Left renal pelvis (tissue), 4 donors: ENCODE results near the gene KTN1. TPM values are rescaled to one million over a fixed set of nuclear protein-coding genes. Genes with fewer than 3 reads are reported as not detected.

Experiments used
- DNase-seq, 4 donors: peaks; one replicate each; pipeline ENCODE4 v3.0.0-alpha.2; 2013; ENCODE audit warnings: low read depth in 4 of 4, low spot score in 3 of 4
- polyA plus RNA-seq, 4 donors: library from polyadenylated mRNA; unstranded; fragments of 120-200 nt; gene quantifications; one replicate each; pipeline ENCODE4 v1.2.1, GENCODE V29; 2013; ENCODE audit not compliant: insufficient read length in 4 of 4

The KTN1 gene
- polyA plus RNA-seq, 4 donors = 112 to 241 (median 207) TPM

DNA sequence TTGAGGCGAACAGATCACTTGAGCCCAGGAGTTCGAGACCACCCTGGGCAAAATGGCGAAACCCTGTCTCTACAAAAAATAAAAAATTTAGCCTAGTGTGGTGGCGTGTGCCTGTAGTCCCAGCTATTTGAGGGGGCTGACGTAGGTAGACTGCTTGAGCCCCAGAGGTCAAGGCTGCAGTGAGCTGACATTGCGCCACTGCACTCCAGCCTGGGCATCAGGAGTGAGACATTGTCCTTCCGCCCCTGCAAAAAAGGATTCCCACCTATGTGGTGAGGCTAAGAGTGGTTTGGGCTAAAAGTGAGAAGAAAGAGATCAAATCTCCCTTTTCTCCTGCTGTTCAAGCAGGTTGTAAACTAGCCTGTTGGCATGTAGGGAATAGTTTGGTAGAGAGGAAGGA, 5.0 kb upstream of the KTN1 start:
- no peak for DNase-seq

DNA sequence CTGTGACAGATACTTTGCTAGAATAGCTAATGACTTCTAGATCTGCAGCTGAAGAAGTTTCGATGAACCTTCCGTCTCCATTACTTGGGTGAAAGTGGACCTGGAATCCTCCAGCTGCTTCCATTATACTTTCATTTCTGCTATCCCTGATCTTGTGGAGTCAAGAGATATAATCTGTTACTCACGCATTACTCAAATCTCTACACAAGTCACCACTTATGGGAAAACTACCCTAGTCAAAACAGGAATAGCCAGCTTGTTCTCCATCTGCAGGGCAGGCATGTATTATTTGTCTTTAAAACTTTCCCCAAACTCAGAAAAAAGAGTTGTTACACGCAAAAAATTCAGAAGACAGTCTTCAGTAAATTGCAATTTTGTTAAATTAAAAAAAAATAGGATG, 2.8 kb upstream of the KTN1 start:
- no peak for DNase-seq

DNA sequence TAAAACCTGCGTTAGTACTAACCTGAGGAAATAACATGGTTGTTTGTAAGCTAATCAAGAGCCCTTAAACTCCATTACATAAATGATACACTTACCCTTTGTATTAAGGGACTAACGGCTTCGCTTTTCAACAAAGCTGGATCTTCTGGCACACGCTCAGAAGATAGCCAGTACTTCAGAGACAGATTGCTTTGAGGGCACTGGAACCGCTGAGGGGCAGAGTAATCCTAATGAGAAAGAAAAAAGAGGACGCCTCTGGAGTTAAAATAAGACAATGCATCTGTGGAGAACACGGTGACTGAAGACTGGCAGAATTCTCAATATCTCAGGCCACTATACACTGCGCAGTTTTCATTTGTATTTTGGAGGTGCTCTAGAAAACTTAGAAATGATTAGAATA, 1.5 kb upstream of the KTN1 start:
- DNase-seq = no peak

DNA sequence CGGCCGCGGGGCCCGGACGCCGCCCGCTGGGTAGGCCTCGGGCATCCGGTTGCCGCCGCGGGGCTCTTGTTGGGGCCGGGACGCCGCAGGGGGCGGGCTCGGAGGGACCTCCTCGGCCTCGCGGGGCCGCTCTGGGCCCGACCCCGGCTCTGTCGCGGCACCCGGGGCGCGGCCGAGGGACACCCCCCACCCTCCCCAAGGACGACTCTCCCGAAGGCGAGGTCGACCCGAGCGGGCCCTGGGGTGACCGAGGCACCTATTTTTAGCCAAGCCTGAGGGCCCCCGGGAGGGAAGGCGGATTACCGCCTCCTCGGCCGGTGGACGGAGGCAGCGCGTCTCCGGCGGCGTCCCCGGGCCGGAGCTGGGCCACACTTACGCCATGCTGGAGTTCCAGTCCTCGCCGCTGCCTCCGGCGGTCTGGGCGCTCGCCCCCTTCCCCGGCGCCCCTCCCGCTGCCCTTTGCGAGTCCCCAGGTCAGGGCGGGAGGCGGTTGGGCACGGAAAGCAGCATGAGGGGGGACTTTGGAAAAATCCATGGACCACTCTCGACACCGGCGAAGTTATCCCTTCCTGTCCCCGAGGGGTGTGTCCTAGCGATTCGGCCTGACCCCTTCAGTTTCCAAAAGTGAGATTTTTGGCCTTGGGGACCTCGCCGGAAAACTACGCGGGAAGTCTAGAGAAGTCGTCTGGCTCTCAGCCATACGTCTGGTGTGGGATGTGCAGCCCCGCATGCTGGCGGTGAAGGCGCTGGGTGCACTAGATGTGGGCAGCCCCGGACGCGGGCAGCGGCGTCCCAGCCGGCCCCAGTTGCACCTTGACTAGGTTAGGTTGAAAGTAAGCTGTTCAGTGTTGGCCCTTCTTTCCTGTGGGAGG, 699 bp downstream of the KTN1 start:
- DNase-seq = peak in 1 of 4 donors; percentile 9

DNA sequence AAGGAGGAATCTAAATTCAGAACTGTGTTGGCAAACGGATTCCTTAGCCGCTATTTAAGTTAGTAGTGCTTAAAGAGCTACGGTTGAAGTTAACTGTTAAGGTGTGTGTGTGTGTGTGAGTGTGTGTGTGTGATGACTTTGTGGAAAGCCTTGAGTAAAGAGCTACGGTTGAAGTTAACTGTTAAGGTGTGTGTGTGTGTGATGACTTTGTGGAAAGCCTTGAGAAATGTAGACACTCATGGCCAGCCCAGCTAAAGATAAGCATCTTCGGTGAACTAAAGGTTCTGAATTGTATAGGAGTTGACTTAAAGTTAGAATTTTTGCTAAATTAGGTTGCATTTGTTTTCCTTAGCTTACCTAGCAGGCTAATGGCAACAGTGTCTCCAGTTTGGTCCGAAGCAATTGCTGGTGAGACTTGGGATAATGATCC, 1.4 kb downstream of the KTN1 start:
- no peak for DNase-seq

GRCh38 chr14:55582746-55583145, 2.7 kb downstream of the KTN1 start:
- no peak for DNase-seq

DNA sequence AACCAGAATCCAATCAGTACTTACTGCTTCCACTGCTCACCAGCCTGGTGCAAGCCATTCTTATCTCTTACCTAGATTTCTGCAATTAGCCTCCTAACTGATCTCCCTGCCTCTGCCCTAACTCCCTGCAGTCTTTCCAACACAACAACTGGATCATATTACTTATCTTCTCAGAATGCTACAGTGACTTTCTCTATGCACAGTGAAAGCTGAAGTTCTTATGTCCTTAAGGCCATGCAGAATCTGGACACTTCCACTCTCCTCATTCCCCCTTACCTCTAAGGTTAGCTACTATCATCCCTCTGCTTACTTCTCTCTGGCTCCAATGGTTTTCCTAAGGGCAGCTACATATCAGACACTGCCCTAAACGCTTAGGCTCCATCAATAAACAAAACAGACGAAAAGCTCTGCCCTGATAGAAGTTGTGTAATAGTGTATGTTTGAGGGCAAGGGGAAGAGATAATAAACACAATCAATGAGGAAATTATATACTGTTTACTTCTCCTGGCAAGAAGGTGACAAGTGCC, 4.0 kb downstream of the KTN1 start:
- no peak for DNase-seq

GRCh38 chr14:55585854-55586253, 5.8 kb downstream of the KTN1 start:
- no peak for DNase-seq

- no peak for DNase-seq
Measured at GRCh38 chr14:55586411-55586810, 6.4 kb downstream of the KTN1 start.

- DNase-seq = no peak
Measured at GRCh38 chr14:55587847-55588246, 7.8 kb downstream of the KTN1 start.

GRCh38 chr14:55588259-55588699, 8.3 kb downstream of the KTN1 start:
- no peak for DNase-seq

- DNase-seq = no peak
Measured at GRCh38 chr14:55589171-55589570, 9.2 kb downstream of the KTN1 start.

DNA sequence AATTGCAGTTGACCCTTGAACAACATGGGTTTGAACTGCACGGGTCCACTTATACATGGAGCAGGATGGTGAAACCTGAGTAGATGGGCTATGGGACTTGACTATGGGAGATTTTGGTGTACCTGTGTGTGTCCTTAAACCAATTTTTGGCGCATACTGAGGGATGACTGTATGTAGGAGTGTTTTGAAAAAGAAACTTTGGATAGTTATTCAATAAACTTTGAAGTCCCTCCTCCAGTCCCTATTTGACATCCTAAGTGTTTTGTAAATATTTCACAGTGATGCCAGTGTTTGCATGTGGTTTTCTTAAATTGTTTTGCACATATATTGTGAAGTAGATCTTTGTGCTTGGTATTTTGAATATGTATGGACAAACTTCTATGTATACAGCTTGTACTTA, 12.4 kb downstream of the KTN1 start:
- no peak for DNase-seq

DNA sequence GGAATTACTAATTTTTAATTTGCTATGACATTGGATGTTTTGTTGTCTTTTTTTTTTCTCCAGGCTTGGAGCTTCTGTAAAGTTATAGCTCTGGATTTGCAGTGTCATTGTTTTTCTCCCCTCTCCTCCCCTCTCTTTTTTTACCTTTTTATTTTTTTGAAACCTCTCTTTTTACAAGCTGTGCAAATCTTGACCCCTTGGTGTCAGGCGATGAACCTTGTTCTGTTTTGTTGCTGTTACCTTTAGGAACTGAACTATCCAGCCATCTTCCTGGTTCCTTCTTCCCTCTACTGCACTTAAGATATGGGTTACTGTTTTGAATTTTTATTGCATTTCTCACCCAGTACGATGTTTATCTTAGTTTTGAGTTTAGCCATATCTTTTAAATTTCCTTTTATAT, 13.7 kb downstream of the KTN1 start:
- DNase-seq = no peak

GRCh38 chr14:55599250-55599879, 19.4 kb downstream of the KTN1 start:
- no peak for DNase-seq

- no peak for DNase-seq
Measured at GRCh38 chr14:55600784-55601561, 21.0 kb downstream of the KTN1 start.

DNA sequence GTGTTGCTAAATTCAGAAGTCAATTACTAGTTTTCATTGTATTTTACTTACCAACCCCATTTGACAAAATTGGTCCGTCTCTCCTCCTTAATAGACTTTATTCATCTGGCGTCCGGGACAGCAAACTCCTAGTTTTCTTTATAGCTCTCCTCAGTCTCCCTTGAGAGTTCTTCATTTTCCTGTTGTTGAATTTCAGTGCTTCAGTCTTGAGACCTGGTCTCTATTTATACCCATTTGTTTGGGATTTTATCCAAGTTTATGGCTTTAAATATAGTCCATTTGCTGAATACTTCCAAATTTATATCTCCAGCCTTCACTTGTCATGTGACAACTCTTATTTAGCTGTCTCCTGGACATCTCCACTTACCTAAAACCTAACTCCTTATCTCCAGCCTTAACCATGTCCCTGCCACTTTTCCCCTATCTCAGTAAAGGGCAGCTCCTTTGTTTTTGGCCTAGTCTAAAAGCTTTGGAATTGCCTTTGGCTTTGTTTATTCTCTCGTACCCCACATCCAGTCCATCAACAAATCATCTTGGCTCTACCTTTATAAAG, 23.5 kb downstream of the KTN1 start:
- DNase-seq = no peak

- DNase-seq = no peak
Measured at GRCh38 chr14:55604488-55604887, 24.5 kb downstream of the KTN1 start.

GRCh38 chr14:55604900-55605418, 25.0 kb downstream of the KTN1 start:
- no peak for DNase-seq

- DNase-seq = no peak
Measured at GRCh38 chr14:55605793-55606192, 25.8 kb downstream of the KTN1 start.

DNA sequence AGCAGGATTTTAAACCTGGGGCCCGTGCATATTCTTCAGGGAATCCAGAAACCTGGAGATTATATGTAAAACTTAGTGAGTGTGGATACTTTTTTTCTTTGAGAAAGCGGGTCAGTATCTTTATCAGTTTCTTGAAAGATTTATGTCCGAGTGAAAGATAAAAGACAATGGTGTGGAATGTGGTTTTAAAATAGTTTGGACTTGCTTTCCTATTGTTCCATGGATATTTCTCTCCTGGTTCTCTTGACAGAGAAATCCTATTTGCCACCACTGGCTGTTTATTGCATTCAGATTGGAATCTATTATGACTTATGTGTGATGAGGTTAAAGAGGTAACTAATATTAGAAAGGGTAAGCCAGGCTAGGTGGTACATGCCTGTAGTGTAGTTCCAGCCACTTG, 27.4 kb downstream of the KTN1 start:
- DNase-seq = no peak
